ENCODE measurements around the gene FAM170B. TPM values are rescaled to one million over a fixed set of nuclear protein-coding genes. Genes with fewer than 3 reads are reported as not detected.

FAM170B gene
- total RNA-seq, 1 experiment from 2014 or later = not detected

DNA sequence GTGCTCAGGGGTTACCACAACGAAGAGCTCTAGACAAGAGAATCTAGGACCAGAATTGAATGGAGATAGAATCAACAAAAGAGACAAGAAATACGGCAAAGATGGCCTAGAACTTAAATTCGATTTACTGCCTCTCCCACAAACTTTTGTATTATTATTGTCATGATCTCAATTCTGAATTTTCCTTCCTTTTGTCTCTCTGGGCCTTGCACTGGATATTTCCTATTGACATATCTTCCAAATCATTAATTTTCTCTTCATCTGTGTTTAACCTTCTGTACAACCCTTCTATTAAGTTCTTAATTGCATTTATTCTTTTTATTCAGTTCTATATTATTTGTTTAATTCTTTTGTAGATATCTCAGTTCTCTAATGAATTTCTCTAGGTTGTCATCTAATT lies 46.9 kb downstream of the FAM170B start:
- POLR2A ChIA-PET = no interaction called here

GRCh38 chr10:49083261-49083660 lies 50.6 kb downstream of the FAM170B start:
- DNase-seq (ENCODE audit: low spot score) (no peak), ATAC-seq (no peak)
- H3K9me3 Mint-ChIP-seq = peaks cover 17% of the 10 kb centered on the region
- H3K27ac Mint-ChIP-seq = no peak overlapping the region
- peaks cover 23% of the 10 kb centered on the region for H3K4me1 Mint-ChIP-seq
- H3K4me3 Mint-ChIP-seq = no peak overlapping the region
- ChIA-PET CTCF (no interaction called here), POLR2A (no interaction called here)
- 0 out of 2 replicates have a peak, but pooled peaks cover 4% of the 10 kb centered on the region for H3K27me3 Mint-ChIP-seq (ENCODE audit: low read depth)
- H3K36me3 Mint-ChIP-seq = peaks cover 13% of the 10 kb centered on the region
- TF ChIP-seq TEAD1 (CRISPR knock-in tag; IDR thresholded peaks at IDR 0.05) (no peak), ZNF317 (CRISPR knock-in tag; IDR thresholded peaks at IDR 0.05; ENCODE audit: borderline replicate concordance, low read depth) (no peak), SMAD3 (CRISPR knock-in tag; IDR thresholded peaks at IDR 0.05; ENCODE audit: borderline replicate concordance) (no peak), ZNF396 (CRISPR knock-in tag; IDR thresholded peaks at IDR 0.05; ENCODE audit: borderline replicate concordance) (no peak), STAT6 (CRISPR knock-in tag; conservative IDR thresholded peaks at IDR 0.05; ENCODE audit: low read depth) (no peak), GABPB1 (CRISPR knock-in tag; IDR thresholded peaks at IDR 0.05) (no peak), NR2C2 (CRISPR knock-in tag; IDR thresholded peaks at IDR 0.05) (no peak), ETV6 (CRISPR knock-in tag; IDR thresholded peaks at IDR 0.05) (no peak), NR1H2 (CRISPR knock-in tag; IDR thresholded peaks at IDR 0.05) (no peak)
- TF ChIP-seq, protein P1, sequence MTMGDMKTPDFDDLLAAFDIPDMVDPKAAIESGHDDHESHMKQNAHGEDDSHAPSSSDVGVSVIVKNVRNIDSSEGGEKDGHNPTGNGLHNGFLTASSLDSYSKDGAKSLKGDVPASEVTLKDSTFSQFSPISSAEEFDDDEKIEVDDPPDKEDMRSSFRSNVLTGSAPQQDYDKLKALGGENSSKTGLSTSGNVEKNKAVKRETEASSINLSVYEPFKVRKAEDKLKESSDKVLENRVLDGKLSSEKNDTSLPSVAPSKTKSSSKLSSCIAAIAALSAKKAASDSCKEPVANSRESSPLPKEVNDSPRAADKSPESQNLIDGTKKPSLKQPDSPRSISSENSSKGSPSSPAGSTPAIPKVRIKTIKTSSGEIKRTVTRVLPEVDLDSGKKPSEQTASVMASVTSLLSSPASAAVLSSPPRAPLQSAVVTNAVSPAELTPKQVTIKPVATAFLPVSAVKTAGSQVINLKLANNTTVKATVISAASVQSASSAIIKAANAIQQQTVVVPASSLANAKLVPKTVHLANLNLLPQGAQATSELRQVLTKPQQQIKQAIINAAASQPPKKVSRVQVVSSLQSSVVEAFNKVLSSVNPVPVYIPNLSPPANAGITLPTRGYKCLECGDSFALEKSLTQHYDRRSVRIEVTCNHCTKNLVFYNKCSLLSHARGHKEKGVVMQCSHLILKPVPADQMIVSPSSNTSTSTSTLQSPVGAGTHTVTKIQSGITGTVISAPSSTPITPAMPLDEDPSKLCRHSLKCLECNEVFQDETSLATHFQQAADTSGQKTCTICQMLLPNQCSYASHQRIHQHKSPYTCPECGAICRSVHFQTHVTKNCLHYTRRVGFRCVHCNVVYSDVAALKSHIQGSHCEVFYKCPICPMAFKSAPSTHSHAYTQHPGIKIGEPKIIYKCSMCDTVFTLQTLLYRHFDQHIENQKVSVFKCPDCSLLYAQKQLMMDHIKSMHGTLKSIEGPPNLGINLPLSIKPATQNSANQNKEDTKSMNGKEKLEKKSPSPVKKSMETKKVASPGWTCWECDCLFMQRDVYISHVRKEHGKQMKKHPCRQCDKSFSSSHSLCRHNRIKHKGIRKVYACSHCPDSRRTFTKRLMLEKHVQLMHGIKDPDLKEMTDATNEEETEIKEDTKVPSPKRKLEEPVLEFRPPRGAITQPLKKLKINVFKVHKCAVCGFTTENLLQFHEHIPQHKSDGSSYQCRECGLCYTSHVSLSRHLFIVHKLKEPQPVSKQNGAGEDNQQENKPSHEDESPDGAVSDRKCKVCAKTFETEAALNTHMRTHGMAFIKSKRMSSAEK (CRISPR knock-in tag; IDR thresholded peaks at IDR 0.05; ENCODE audit: borderline replicate concordance) = no peak
- TF ChIP-seq, protein P2, sequence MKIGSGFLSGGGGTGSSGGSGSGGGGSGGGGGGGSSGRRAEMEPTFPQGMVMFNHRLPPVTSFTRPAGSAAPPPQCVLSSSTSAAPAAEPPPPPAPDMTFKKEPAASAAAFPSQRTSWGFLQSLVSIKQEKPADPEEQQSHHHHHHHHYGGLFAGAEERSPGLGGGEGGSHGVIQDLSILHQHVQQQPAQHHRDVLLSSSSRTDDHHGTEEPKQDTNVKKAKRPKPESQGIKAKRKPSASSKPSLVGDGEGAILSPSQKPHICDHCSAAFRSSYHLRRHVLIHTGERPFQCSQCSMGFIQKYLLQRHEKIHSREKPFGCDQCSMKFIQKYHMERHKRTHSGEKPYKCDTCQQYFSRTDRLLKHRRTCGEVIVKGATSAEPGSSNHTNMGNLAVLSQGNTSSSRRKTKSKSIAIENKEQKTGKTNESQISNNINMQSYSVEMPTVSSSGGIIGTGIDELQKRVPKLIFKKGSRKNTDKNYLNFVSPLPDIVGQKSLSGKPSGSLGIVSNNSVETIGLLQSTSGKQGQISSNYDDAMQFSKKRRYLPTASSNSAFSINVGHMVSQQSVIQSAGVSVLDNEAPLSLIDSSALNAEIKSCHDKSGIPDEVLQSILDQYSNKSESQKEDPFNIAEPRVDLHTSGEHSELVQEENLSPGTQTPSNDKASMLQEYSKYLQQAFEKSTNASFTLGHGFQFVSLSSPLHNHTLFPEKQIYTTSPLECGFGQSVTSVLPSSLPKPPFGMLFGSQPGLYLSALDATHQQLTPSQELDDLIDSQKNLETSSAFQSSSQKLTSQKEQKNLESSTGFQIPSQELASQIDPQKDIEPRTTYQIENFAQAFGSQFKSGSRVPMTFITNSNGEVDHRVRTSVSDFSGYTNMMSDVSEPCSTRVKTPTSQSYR (CRISPR knock-in tag; IDR thresholded peaks at IDR 0.05) = no peak
- TF ChIP-seq, protein P3, sequence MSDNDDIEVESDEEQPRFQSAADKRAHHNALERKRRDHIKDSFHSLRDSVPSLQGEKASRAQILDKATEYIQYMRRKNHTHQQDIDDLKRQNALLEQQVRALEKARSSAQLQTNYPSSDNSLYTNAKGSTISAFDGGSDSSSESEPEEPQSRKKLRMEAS (CRISPR knock-in tag; IDR thresholded peaks at IDR 0.05) = no peak

More for the DNA sequence above, 46.9 kb downstream of the FAM170B start:
- peaks cover 20% of the 10 kb centered on the region for H3K9me3 Mint-ChIP-seq
- no peaks in the 10 kb centered on the region for H3K27me3 Mint-ChIP-seq (ENCODE audit: low read depth)
- ATAC-seq (no peak), DNase-seq (ENCODE audit: low spot score) (no peak)
- TF ChIP-seq ZNF317 (CRISPR knock-in tag; IDR thresholded peaks at IDR 0.05; ENCODE audit: borderline replicate concordance, low read depth) = no peak
- TF ChIP-seq CREB1 (CRISPR knock-in tag; IDR thresholded peaks at IDR 0.05) = no peak
- TF ChIP-seq TEAD1 (CRISPR knock-in tag; IDR thresholded peaks at IDR 0.05) = no peak
- TF ChIP-seq E2F4 (CRISPR knock-in tag; IDR thresholded peaks at IDR 0.05; ENCODE audit: borderline replicate concordance, low read depth) = no peak
- TF ChIP-seq RELA (CRISPR knock-in tag; IDR thresholded peaks at IDR 0.05; ENCODE audit: borderline replicate concordance) = no peak
- TF ChIP-seq, protein P4, sequence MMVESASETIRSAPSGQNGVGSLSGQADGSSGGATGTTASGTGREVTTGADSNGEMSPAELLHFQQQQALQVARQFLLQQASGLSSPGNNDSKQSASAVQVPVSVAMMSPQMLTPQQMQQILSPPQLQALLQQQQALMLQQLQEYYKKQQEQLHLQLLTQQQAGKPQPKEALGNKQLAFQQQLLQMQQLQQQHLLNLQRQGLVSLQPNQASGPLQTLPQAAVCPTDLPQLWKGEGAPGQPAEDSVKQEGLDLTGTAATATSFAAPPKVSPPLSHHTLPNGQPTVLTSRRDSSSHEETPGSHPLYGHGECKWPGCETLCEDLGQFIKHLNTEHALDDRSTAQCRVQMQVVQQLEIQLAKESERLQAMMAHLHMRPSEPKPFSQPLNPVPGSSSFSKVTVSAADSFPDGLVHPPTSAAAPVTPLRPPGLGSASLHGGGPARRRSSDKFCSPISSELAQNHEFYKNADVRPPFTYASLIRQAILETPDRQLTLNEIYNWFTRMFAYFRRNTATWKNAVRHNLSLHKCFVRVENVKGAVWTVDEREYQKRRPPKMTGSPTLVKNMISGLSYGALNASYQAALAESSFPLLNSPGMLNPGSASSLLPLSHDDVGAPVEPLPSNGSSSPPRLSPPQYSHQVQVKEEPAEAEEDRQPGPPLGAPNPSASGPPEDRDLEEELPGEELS (CRISPR knock-in tag; IDR thresholded peaks at IDR 0.05) = no peak
- no peak for TF ChIP-seq TCF7 (CRISPR knock-in tag; IDR thresholded peaks at IDR 0.05; ENCODE audit: low read depth)
- no peak for TF ChIP-seq ESRRA (CRISPR knock-in tag; IDR thresholded peaks at IDR 0.05; ENCODE audit: borderline replicate concordance)
- TF ChIP-seq CBFB (CRISPR knock-in tag; IDR thresholded peaks at IDR 0.05; ENCODE audit: low read depth) = no peak
- TF ChIP-seq TEAD4 (CRISPR knock-in tag; IDR thresholded peaks at IDR 0.05) = no peak
- no peak for TF ChIP-seq PREB (CRISPR knock-in tag; IDR thresholded peaks at IDR 0.05; ENCODE audit: borderline replicate concordance)
- peaks cover 13% of the 10 kb centered on the region for H3K36me3 Mint-ChIP-seq
- H3K27ac Mint-ChIP-seq = no peak overlapping the region
- CTCF ChIA-PET = no interaction called here
- H3K4me3 Mint-ChIP-seq = no peak overlapping the region
- peaks cover 16% of the 10 kb centered on the region for H3K4me1 Mint-ChIP-seq
